ENCODE results near the gene AFAP1.

AFAP1 gene

DNA sequence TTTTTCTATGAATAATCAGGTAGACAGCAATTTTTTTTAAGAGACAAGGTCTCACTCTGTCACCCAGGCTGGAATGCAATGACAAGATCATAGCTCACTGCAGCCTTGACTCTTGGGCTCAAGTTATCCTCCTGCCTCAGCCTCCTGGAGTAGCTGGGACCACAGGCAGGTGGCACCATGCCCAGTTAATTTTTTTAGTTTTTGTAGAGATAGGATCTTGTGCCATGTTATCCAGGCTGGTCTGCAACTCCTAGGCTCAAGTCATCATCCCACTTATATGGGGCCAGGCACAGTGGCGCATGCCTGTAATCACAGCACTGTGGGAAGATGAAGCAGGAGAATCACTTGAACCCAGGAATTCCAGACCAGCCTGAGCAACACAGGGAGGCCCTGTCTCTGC, 26.8 kb downstream of the AFAP1 start:
- no peak for DNase-seq

DNA sequence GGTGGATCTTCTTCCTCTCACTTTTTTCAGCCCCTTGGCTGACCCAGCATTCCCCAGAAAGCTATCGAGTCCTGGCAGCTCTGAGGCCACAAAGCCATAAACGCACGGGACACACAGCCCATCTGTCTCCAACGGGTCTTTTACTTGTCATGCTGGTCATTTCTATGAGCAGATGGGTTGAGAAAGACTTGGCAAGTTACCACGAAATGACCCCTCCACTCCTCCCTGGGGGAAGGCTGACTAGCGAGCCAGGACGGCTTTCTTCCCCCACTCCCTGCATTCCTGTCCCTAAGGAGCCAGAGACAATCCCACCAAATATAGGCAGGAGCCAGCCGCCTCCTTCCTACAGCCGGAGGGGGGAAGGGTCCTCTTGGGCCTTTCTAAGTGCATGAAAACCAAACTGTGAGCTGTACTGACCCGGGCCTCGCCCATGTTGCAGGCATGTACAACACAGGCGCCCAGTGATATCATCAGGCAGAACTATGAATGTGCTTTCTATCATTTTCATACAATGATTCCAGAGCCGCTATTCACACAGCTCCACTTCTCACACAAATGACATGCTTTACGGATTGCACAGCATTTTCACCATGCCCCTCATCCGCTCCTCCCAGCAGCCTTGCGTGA, 28.6 kb downstream of the AFAP1 start:
- DNase-seq = no peak

DNA sequence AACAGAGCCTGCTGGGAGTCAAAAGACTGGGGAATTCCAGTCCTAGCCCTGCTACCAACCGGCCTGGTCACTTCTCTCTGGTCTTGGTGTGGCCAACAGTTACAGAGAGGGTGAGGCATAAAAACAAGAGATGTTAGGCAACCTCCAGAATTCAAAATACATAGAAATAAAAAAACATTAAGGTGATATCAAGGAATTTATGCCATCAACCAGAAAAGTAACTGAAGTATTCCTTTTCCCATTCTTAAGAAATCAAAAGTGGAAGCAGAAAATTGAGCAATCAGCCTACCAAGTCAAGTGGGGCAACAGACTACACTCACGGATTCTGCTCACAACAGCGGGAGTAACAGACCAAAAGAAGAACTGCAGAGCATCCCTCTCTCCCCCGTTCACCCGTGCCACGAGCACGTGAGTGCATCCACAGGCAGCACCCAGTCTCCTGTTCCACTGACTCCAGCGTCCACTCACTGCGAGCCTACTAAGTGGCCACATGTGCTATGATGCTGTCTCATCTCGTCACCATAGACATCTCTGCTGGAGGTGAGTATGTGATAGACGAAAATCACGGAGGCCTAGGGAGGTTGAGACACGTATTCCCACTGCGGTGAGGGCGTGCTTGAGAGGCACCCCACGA, 29.3 kb downstream of the AFAP1 start:
- no peak for DNase-seq

DNA sequence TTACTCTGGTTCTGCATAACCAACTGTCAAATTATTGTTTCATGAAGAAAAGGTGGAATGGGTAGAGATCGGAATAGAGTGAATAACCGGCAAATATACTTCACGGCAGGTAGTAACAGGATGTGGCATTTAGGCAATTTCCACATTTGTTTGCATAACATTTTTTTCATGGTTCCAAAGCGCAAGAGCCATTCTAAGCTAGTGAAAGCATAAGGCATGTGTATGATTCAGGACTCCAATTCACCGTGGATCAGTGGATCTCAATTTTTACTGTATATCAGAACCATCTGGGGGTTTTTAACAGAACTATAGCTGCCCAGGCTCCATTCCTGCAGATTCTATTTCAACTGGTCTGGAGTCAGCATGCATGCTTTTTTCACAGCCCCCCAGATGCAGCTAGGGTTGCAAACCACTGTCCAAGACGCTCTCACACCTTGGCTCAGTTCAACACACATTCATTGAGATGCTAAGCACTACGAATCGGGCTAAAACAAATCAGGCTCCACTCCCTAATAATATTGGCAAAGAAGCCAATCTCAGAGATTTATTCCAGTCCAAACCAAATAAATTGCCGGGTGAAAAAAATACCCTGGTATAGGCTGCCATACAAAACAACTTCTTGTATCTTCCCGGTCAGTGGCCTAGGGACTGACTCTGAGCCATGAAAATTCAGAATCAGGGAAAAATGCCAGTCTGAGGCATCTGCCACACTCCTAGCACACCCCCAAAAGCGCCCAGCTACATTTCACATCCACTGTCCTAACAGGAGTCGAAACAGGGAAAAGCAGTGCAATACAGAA, 30.0 kb downstream of the AFAP1 start:
- DNase-seq = no peak

DNA sequence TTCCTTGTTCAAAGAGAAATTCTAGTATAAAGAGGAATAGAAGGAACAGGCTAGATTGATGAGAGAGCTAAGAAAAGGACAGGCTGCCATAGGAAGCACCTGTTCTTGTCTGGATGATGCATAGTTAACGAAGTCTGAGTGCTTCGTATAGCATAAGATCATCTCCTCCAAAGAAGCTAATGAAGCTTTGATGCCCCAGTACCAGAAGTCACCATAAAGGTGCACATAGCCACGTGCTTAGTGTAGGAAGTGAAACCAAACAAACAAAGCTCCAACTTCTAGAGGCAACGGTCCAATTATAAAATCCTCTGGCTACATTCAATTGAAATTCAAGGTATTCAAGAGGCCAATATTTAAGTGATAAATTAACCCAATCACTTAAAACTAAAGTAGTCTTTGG, 31.0 kb downstream of the AFAP1 start:
- no peak for DNase-seq

DNA sequence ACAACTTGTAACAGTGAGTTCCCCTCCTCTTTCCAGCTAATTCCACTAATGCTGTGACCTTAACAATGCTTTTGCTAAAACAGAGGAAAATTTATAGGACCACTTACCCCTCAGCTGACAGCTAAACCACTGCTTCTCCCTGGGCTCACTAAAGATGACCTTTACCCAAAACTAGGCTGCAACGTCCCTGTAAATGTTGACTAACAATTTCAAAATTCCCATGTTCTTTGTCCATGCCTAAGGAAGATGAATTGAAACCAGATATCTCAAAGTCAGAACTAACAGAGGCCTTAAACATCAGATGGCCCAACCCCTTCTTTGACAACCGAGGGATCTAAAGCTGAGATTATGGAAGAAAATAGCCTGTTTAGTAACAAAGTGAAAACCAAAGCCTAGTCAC, 32.5 kb downstream of the AFAP1 start:
- no peak for DNase-seq

DNA sequence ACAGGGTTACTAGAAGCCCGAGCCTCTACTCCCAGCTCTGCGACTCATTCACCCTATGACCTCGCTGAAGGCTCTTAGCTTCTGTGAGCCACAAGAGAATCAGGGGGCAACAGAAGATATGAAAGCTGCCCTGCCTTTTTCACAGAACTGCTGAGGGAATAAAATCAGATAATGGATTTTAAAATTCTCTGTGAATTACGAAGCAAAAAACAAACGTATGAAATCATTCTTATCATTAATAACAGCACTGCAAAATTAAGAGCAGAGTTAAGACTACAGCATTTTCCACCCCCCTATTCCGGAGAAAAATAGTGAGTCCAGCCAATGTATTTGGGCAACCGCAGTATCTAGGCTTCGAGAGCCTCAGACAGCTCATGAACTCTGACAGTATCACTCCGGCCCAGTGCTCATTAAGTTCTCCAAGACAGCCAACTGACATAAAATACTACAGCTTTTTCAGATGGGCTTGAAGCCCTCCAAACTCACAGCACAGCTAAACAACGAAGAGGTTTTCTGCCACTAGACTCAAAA, 33.4 kb downstream of the AFAP1 start:
- DNase-seq = no peak

DNA sequence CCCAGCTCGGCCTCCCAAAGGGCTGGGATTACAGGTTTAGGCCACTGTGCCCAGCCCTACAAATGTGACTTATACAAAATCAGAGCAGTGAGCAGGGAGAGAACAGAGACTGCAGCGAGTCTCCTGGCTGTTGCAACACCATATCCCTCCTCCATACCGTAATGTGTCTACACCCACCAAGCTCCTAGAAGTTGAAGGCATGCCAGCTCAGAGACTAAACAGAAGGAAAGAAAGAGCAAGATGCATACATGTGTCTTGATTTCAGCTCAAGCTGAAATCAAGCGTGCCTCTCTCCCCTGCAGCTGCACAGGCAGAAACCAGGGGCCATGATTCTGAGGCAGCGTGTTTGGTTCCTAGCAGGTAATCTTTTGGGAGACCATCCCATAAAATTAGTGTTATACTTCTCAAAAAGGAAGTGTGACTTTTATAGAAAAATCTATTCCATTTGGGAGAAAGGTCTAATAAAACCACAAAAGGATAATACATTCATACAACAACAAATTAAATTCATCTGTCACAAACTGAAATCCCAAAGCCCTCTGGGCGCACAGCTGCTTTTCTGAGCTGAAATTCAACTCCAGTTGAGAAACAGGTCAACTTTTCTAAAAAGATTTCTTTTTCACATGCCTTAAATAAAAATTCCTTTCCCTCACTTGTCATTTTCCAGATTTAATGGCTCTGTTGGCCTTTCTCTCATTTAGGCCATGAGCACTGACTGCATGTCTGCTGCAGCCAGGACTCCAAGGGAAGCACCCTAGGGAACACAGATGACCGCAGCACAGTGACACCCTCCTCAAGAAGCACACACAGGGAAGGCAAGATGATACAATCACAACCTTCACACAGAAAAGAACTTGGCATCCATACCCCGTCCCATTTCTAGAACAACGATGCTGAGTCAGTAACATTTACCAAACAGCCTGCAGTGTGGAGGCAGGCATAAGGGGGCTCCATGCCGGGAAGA, 34.4 kb downstream of the AFAP1 start:
- no peak for DNase-seq

DNA sequence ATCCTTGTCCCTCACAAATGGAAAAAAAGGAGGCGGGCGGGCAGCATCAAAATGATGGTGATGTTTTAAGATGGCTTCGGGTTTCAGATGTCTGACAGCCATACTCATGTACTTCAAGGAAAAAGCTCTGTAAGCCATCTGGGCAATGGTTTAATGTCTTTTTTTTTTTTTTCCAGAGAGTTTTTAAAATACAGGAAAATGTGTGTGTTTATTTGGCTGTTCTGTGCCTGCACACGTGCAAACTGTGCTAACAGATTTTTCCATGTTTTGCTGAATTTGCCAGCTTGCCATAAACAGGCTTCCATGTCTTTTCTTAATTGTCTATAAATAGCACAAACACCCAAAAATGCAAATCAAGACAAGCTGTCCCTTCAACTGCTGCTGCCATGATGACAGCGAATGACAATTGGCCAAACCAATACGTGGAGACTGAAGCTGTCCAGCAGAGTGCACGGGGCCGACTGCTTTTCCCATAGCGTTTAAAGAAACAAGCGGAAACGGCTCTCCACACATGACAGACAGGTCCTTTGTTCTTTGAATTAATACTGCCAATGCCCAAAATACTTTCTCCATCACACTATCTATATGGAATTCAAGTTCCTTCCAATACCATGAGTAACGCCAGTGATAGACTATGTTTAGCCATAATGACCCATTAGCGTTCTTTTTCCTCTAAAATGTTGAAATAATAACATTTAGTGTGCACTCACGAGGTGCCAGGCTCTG, 35.7 kb downstream of the AFAP1 start:
- DNase-seq = no peak

DNA sequence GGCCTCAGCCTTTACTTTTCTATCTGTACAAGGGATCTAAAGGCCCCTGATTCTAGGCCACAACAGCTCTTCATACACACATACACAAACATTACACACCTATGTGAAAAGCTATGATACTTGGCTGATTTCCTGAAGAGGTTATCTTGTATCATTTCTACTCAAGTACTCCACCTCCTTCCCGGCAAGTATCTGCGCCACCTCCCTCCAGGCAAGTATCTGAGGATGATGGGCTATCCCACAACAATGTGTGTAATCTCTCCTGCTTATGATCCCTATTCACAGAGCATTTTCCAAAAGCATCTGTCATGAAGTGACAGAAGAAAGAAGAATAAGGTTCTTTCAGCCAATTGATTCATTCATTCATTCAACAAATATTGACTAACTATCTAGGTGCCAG, 36.8 kb downstream of the AFAP1 start:
- DNase-seq = no peak

DNA sequence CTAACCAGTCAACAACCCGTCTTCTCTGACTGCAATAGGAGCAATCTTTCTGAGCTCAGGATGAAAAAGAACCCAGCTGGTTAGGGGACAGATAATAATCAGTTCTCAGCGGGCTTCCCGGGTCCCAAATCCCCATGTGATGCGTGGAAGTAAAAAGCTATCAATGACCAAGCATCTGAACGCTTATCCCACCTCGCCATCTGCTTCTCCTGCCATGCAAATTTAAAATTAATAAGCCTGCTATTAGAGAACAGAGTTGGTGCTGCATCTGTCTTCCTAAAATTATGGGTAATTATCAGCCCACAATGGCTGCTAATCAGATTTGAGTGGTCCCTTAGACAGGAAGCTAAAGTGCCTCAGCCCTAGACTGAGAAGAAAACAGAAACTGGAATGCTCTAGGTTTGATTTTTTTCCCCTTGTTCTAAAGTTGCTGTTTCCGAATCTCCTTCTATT, 37.5 kb downstream of the AFAP1 start:
- no peak for DNase-seq

DNA sequence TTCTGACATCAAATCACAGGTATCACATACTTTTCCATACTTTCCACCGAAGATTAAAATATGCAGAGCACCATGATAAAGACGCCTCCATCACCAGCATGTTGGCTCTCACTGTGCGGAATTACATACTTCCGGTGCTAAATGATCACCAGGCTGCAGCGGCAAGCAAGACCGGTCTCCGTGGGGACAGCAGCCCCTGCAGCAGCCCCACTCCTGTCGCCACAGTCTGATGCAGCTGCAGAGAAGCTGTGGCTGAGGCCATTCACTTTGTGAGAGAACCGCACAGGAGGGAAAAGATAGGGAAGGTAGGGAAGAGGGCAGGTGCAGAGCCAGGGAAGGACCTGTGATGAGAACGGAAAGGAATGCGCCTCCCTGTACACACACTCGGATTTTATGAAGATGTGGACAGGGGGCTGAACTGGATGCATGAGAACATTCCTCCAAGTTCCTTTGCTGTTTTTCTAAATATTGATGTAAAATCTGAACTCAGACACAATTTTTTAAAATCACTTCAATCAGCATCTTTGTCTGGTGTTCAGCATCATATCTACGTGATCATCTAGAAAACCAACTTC, 38.3 kb downstream of the AFAP1 start:
- no peak for DNase-seq

DNA sequence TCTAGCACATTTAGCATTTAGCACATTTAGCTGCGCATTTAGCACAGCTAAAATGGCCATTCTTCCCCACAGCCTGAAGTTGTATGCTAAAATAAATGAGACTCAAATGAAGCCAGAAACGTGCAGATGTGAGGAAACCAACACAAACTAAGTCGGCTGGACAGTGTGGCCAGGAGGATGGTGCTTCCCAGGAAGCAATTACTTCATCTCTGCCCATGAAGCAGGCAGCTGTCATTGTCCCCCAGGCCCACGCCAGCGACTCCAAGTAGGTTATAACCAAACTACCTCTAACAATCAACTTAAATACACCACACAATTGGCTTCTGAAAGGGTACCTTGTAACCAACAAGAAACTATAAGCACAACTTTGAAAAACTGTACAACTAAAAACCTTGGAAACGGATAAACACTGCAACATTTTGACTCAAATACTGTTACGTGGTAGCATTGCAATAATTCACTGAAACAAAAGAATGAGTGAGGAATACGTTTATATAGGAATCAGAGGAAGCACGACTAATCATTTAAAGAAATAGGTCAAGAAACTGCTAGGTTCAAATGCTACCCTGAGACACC, 39.2 kb downstream of the AFAP1 start:
- no peak for DNase-seq

DNA sequence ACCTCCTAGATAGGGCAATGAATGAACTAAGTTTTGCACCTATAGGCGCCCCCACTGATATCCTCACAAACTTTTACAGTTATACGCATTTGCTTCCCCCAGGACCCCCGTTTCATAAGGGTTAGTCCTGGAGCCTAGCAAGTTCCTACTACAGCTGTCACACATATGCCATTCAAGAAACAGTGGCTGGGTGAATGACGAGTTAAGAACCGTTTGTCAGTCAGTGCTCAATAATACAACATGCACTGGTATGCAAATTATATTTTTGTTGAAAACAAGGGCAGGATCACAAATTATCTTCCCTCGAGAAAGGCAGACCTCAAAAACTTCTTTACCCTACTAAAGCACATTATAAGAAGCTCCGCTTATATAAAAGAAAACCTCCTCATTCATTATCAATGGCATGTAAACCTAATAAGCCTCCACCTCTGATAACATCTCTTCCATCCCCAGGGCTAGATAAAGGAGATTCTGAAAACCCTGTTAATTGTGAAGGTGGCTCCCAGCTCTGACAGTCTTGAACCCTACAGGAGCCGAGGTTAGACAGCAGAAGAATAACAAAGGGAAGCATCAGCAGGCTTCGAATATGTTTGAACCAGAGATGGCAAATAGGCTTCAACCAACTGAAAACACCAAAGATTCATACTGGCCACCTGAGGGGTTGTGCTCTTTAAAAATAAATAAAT, 40.3 kb downstream of the AFAP1 start:
- no peak for DNase-seq

DNA sequence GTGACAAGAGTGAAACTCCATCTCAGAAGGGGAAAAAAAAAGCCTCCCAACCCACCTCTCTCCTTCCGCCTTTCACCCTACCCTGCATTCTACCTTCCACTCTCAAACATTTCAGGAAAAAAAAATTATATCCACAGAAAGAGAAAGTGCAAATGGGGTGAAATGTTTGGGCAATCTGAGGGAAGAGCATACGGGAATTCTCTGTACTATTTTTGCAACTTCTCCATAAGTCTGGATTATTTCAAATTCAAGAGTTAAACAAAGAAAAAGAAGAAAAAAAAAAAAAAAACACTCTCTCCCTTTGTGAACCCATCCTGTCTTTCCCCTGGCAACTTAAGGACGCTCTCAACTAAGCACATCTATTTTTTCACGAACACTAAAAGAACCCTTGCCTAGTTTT, 41.3 kb downstream of the AFAP1 start:
- no peak for DNase-seq

DNA sequence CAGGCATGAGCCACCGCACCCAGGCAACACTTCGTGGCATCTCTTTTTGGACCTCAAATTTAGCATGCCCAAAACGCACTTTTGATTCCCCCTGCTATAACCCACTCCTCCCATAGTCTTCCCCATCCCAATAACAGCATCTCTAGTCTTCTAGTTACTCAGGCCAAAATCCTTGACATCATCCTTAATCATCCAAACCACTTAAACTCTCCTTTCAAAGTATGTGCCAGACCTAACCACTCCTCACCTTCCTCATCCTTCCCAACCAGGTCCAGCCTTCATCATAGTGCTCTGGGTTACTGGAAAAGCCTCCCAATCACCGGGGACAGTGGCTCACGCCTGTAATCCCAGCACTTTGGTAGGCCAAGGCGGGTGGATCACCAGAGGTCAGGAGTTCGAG, 41.9 kb downstream of the AFAP1 start:
- no peak for DNase-seq

DNA sequence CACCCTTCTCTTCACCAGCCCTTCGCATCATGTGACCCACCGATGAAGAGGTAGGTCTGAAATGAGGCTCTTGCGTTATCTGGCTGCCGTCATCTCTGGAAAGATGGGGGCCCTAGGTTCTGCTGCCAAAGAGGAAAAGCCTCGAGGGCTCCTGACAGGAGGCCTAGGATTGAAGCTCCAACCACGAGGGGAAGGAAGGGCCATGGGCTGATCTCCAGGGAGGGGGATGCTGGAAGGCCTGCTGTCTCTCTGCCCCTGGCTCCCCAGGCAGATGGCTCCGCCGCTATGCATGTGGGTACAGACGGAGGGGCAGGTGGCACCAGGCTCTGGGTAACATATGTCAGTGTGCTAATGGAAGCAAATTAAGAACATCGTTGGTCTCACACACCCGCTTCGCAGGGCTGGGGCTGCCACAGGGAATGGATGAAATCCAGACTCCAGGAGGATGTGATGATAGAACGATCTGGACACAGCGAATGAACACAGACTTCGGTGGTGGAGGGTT, 44.9 kb downstream of the AFAP1 start:
- DNase-seq = no peak

DNA sequence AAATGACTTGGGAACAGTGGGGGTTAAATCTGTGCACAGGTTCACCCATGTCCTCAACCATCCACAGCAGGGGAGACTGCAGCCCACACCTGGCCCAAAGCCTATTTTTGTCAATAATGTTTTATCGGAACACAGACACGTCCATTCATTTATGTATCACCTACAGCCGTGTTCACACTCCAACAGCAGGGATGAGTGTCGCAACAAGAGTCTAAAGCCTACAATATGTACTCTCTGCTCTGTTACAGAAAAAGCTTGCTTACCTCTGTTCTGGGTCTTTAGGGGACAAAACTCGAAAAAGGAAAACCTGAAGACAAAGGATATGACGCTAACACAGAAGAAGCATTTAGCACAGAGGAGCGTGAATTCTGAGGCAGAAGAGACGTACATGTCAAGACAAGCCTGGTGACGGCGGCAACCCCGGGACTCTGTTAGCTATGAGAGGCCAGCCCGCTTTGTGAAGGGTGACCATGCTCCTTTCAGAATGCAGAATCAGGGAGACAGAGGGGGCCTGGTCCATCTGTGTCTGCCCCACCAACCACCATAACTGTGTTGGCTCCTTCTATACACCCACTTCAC, 45.5 kb downstream of the AFAP1 start:
- DNase-seq = no peak

DNA sequence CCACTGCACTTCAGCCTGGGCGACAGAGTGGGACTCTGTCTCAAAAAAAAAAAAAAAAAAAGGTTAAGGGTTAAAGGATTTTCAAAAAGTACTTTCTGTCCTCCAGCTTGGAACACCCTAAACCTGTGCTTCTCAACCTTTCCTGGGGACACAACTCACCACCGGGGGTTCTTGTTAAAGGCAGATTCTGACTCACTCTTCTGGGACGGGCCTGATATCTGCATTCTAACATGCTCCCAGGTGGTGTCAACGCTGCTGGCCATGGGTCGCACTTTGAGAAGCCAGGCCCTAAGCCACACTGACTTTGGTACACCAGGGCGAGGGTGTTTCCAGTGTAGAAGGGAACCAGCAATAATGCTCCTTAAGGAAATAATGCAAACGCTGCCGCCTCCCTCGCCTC, 46.1 kb downstream of the AFAP1 start:
- no peak for DNase-seq
